CD4-positive, alpha-beta T cell treated with Interleukin-1 beta for 1 hour (primary cell): ENCODE data around the gene RANBP1.

Source experiments
- DNase-seq, 2 donors: peaks; one replicate each; pipeline ENCODE4 v3.0.0-alpha.2; 2020 to 2022

Gene RANBP1

DNA sequence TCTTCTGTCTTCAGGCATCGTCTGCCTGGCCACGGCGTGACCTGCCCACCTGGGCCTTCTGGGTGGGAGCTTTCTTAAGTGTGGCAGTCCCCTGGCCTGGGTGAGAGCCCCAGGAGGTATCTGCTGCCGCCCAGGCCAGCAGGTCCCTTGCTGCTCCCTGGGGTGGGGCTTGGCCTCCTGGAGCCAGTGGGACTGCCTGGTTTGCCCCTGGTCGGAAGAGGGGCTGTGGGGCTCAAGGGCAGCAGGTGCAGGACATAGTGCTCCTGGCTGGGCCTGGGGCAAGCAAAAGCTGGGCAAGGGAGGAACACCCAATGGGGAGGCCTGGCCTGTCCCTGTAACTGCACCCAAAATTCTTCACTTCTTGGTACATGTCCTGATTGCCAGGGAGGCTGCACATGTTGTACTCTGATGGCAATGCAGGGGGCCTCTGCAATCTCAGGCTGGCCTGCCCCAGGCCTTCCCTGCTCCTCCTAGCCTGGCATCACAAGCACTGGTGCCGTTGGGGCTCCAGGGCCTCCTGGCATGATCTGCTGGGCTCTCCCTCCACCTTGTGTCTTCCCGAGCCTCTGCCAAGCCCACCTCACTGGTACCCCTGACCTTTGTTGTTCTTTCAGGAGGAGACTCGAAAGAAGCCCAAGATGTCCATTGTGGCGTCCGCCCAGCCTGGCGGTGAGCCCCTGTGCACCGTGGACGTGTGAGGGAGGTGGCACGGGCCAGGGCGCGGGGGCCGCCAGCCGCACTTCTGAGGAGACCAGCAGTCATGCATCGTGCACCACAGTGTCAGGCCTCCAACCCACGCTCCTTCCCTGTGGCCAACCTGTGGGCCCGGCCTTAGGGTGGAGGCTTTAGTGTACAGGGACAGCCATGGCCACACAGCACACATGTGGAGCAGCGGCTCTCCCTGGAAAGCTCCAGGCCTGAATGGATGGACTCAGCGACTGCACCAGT, 6.2 kb upstream of the RANBP1 start:
- no peak for DNase-seq

GRCh38 chr22:20110359-20110985, 5.4 kb upstream of the RANBP1 start:
- no peak for DNase-seq

GRCh38 chr22:20111045-20111688, 4.7 kb upstream of the RANBP1 start:
- DNase-seq, result peak; percentile 24 to 35

GRCh38 chr22:20111689-20112622, 3.9 kb upstream of the RANBP1 start:
- no peak for DNase-seq

DNA sequence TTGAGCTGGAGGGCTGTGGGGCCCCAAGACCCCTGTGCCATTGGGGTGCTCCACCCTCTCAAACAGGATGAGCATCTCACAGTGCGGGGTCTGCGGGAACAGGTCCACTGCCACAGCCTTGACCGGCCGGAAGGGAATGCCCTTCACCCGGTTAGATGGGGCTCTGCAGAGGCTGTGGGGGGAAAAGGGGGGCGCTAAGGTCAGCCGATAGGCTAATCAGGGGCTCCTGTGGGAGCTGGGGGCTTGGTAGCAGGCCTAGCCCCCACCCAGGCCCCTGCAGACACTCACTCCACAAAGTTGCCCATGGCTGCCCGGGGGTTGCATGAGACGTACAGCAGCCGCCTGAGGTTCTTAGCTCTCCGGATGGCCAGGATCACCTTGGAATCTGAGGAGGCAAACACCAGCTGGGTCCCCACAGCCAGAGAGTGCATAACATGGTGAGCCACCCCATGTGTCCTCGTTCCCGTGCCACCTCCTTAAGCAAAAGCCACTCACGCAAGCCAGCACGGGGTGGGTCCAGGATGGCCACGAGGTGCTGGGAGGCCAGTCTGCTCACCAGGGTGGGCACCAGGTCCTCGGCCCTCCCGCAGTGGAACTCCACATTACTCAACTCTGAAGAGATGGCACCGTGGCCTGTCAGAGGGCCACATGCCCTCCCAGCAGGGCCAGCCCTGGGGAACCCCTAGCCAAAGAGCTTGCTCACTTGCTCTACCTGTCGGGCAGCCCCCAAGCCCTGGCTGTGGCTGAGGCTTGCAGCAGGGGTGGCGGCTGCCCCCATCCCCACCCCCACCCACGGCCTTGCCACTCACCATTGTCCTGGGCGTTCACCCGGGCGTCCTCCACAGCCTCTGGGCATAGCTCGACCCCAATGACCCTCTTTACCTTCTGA, 3.0 kb upstream of the RANBP1 start:
- DNase-seq, result no peak

- no peak for DNase-seq
Observed at GRCh38 chr22:20113551-20114310, 2.2 kb upstream of the RANBP1 start.

DNA sequence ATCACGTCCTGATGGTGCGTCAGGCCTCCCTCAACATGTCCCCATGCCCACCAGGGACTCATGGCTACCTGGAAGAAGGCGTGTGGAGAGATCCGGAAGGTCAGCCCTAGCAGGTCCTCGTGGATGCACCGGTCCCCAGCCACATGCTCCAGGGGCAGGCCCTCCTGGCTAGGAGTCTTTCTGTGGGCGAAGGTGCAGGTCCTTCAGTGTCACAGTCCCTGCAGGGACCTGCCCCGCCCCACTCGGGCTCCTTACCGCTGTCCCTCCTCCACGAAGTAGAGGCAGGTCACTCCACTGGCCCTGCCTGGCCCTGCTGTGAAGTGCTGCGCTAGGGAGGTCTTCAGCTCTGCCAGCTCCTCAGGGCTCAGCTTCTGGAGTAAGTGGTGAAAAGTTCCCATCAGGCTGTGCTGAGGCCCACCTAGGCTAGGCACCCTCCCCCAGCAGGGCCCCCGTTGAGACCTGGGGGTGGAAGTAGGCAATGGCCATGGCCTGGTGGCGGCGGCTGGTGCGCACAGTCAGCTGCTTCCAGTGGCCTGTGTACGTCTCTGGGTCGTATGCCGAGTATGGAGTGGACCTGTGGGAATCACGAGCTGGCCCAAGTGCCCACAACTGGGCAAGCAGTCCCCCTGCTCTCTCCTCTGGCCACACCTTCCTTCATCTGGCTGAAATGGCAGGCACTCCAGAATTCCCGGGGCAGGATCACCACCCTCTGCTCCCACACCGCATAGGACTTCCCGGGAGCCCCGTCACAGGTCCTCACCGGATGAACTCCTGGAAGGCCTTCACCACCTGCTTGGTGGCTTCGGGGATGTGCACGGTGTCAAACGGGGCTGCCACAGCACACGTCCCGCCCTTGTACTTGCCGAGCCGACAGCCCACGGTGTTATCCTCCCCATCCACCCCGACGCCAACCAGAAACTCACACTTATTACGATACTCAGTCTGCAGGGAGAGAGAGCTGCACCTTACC, 1.1 kb upstream of the RANBP1 start:
- no peak for DNase-seq

GRCh38 chr22:20116376-20116950, 559 bp downstream of the RANBP1 start:
- DNase-seq, result no peak

GRCh38 chr22:20116951-20117632, 1.2 kb downstream of the RANBP1 start, which contains the start of gene TRMT2A:
Gene TRMT2A, minus strand, starts transcription at chr22:20117226. Its CDS starts 320 bp downstream, at chr22:20116906.
- DNase-seq, result peak; percentile 97

GRCh38 chr22:20117633-20118299, 1.9 kb downstream of the RANBP1 start:
- DNase-seq, result peak; percentile 41 to 56

DNA sequence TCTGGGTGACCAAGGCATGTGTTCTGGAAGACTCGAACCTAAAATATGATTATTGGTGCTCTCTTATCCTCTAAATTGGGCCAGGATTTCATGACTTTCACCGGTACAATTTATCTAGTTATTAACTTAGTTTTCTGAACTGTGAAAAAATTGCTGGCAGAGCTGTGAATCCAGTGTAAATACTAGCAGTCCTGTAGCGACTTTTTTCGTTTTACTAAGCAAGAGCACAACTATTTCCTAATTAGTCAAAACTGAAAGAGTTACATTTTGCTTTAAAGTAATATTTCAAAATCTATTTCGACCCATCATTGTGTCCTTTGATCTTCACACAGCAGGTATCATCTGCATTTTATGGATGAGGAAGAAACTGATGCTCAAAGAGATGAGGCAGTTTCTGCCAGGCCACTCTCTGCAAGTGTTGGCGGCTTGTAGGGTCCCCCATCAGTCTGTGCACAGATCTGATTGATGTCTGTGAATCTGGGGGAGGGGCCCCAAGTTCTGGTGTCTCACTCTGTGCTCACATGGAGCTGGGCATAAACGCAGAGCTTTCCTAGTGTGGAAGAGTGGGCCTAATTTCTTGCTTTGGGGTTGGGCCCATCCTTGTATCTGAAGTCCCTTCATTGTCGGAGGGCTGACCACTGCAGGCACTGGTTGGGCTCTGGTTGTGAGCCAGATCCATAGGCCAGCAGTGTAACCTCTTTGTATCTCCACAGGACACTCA, 2.6 kb downstream of the RANBP1 start:
- no peak for DNase-seq

DNA sequence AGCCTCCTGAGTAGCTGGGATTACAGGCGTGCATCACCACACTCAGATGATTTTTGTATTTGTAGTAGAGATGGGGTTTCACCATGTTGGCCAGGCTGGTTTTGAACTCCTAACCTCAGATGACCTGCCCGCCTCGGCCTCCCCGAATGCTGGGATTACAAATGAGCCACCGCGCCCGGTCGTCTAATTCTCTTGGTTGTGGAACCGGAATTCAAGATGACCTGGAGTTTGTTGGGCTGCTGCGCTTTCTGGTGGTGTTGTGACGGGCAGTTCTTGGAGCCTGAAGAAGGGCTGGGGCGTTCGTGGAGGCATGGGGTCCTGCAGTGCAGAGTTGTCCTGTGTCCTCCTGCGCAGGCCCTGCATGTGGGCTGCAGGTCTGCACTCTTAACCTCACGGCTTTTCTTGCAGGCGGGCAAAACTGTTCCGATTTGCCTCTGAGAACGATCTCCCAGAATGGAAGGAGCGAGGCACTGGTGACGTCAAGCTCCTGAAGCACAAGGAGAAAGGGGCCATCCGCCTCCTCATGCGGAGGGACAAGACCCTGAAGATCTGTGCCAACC, 6.0 kb downstream of the RANBP1 start:
- DNase-seq, result no peak

DNA sequence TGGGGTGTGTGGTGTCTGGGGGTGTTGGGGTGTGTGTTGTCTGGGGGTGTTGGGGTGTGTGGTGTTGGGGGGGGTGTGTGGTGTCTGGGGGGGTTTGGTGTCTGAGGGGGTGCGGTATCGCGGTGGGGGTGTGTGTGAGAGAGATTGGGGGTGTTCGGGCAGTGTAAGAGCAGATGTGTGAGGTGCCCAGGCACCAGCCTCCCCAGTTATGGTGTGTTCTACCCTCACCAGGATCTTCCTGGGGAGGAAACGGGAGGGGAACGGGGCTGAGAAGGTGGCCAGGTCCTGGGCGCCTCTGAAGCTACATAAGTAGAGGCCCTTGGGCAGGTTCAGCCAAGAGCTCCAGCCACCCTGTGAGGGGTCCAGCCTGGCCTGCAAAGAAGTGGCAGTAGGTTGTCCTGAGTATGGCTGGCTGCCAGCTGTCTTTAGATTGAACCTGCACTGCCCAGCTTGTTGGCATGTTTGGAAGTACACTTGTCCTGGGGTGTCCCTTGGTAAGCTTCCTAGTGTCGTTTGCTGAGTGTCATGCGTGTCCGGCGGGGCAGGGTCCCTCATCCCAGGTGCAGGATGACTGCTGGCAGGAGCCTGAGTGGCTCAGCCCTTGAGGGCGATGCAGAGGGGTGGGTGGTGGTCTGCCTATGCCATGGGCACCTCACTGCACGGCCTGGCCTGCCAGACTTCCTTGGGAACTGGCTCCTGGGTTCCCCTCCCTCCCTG, 7.6 kb downstream of the RANBP1 start:
- no peak for DNase-seq

- DNase-seq, result no peak
Observed at GRCh38 chr22:20124083-20124787, 8.3 kb downstream of the RANBP1 start.
